Heart left ventricle (tissue), 16 donors: ENCODE measurements around the gene GPRASP3. TPM values are rescaled to one million over a fixed set of nuclear protein-coding genes. Genes with fewer than 3 reads are reported as not detected.
A peak's percentile ranks its signal among the peaks of the same experiment; 100 is the strongest.

Experiments used
- ATAC-seq, 4 donors: fragments of 200-7000 bp; cut with Tn5 transposase; one replicate each; pipeline ENCODE4 v1.9.1; 2020 to 2022; ENCODE audit warnings: moderate library complexity in 4 of 4, mild to moderate bottlenecking in 3 of 4, moderate number of reproducible peaks in 1 of 4
- DNase-seq, 5 donors: peaks; one replicate each; pipeline ENCODE4 v3.0.0-alpha.2; 2020
- H3K27ac ChIP-seq, 12 donors: fragments of 200-600 bp; sonication (generic) in 4 of 12; one replicate each; pipeline versions ENCODE4 v1.5.0 to v1.8.0; 2016 to 2022; ENCODE audit warnings: mild to moderate bottlenecking in 2 of 12
- H3K27me3 ChIP-seq, 9 donors: fragments of 200-600 bp; sonication (generic) in 2 of 9; one replicate each; pipeline versions ENCODE4 v1.5.1 to v1.8.0; 2016 to 2022; ENCODE audit warnings: mild to moderate bottlenecking in 3 of 9
- H3K36me3 ChIP-seq, 9 donors: fragments of 200-600 bp; sonication (generic) in 2 of 9; one replicate each; pipeline versions ENCODE4 v1.5.0 to v1.8.0; 2018 to 2022; ENCODE audit warnings: mild to moderate bottlenecking in 2 of 9
- H3K4me1 ChIP-seq, 12 donors: fragments of 200-600 bp; sonication (generic) in 4 of 12; one replicate each; pipeline versions ENCODE4 v1.5.0 to v1.8.0; 2016 to 2022; ENCODE audit warnings: mild to moderate bottlenecking in 3 of 12
- H3K4me3 ChIP-seq, 12 donors: fragments of 200-600 bp; sonication (generic) in 4 of 12; one replicate each; pipeline versions ENCODE4 v1.5.0 to v1.8.0; 2017 to 2022; ENCODE audit warnings: mild to moderate bottlenecking in 9 of 12, moderate library complexity in 4 of 12
- H3K9me3 ChIP-seq, 12 donors: fragments of 200-600 bp; sonication (generic) in 4 of 12; one replicate each; pipeline versions ENCODE4 v1.5.0 to v1.8.0; 2016 to 2022; ENCODE audit warnings: mild to moderate bottlenecking in 1 of 12
- CTCF ChIP-seq, 12 donors: fragments of 200-600 bp; sonication (generic) in 4 of 12; IDR thresholded peaks; one replicate each; pipeline versions ENCODE4 v1.5.0 to v1.8.0; 2018 to 2022; ENCODE audit warnings: antibody characterized with exemption in 12 of 12, mild to moderate bottlenecking in 5 of 12
- POLR2A ChIP-seq, 2 donors: fragments of 450-650 bp; IDR thresholded peaks; one replicate each; pipeline ENCODE4 v1.6.1; 2017; ENCODE audit warnings: antibody characterized with exemption in 2 of 2, mild to moderate bottlenecking in 2 of 2, moderate library complexity in 2 of 2
- WGBS, 4 donors: extraction: QIAGEN DNeasy Blood & Tissue Kit in 2 of 4; methylation state at CpG; one replicate each; pipeline versions ENCODE4 v1.1.5 to v1.1.7; 2013 to 2018; 5-methylcytosine and 5-hydroxymethylcytosine counted together
- intact Hi-C, 10 donors: fragments of 100-400 bp; cut with DNase I; formaldehyde crosslinking; loops; one replicate each; pipeline versions ENCODE4 v1.11.1 to v1.14.2; 2022
- polyA plus RNA-seq, 2 donors: library from polyadenylated mRNA; stranded (reverse); fragments of 200-250 nt; gene quantifications; one replicate each; pipeline ENCODE4 v1.2.3, GENCODE V29; 2013
- total RNA-seq, 9 donors: library from RNA; depleted of rRNA in 2 of 9; stranded (reverse); fragments of >200 nt in 2 of 9; fragmentation: NEBNext Ultra II Directional in 3 of 9; extraction: Animal tissue kit (Norgen Biotek cat#: 25700) in 3 of 9; gene quantifications; one replicate each; pipeline versions ENCODE4 v1.1.0 to v1.2.4, GENCODE V29; 2016 to 2023
- donor health status: ischemic (EF 13 %, LVEDD 7.1; RV severe dilation, severe dysfunction).
- donor health status: healthy with polysubstance abuse.
- donor health status: DM: no; HTN: yes; CAD: no.
- donor health status: DM: no; HTN: no; CAD: no.
- donor health status: ischemic (EF 25% LVEDD 6.9; RV normal size, moderate dysfunction).
- donor health status: ischemic (EF 25% LVEDD 5.7; RV mildly dilated, moderate dysfunction).
- donor health status: healthy.
- donor health status: DM: yes; HTN: yes; CAD: no.
- donor health status: ischemic (EF 35%, LVEDD 5.7; RV mildly dilated, moderate dysfunction).
- donor health status: nonischemic (EF 11% LVEDD 7.7; RV severe dilation, severe dysfunction).
- donor health status: DM: yes; HTN: yes; CAD: no.
- donor health status: PGD.
- donor health status: ischemic (EF 29% LVEDD 5.4; RV normal size, mild dysfunction).
- donor health status: nonischemic (EF 23%, LVEDD 6.1; RV moderate dilation, normal function).

GPRASP3 gene
- total and polyA plus RNA-seq, 11 donors, result 1.1 to 9.6 (median 5.0) TPM

- DNase-seq (no peak), ATAC-seq (no peak)
- Histone ChIP-seq H3K27ac (no peak overlapping the region), H3K4me1 (no peaks in the 10 kb centered on the region), H3K36me3 (no peaks in the 10 kb centered on the region), H3K9me3 (peaks cover 0 to 5% (median 0%) of the 10 kb centered on the region in 12 donors), H3K27me3 (peaks cover 0 to 10% (median 0%) of the 10 kb centered on the region in 9 donors), H3K4me3 (peak overlapping the region; percentile 30 to 76 (median 60))
- TF ChIP-seq CTCF (IDR thresholded peaks at IDR 0.05) (no peak), POLR2A (IDR thresholded peaks at IDR 0.05) (no peak)
- 33 to 50% (median 45%) methylated on average over 1 to 14 of the region's 14 CpGs for WGBS, 4 donors
- intact Hi-C loops, result no loop called here
Measured at GRCh38 chrX:102745513-102745856, 24.9 kb downstream of the GPRASP3 start.

- TF ChIP-seq CTCF (IDR thresholded peaks at IDR 0.05) (no peak), POLR2A (IDR thresholded peaks at IDR 0.05) (no peak)
- Histone ChIP-seq H3K36me3 (no peaks in the 10 kb centered on the region), H3K9me3 (peaks cover 0 to 5% (median 0%) of the 10 kb centered on the region in 12 donors), H3K27me3 (peaks cover 0 to 12% (median 0%) of the 10 kb centered on the region in 9 donors), H3K4me1 (no peaks in the 10 kb centered on the region), H3K27ac (peak overlapping the region in 1 of 12 donors; percentile 48), H3K4me3 (peak overlapping the region; percentile 30 to 76 (median 60))
- 1 to 32% (median 16%) methylated on average over 47 to 61 of the region's 61 CpGs for WGBS, 4 donors
- peak in 3 of 4 donors; percentile 62 to 83 (median 79) for ATAC-seq
- DNase-seq, result peak; percentile 23 to 69 (median 48)
- intact Hi-C loops, result no loop called here
Measured at GRCh38 chrX:102745857-102746584, 25.5 kb downstream of the GPRASP3 start.

GRCh38 chrX:102765217-102765616, 44.7 kb downstream of the GPRASP3 start:
- H3K36me3 ChIP-seq, result no peaks in the 10 kb centered on the region
- ATAC-seq (peak in 3 of 4 donors; percentile 59 to 82 (median 65)), DNase-seq (peak in 1 of 5 donors; percentile 10)
- peaks cover 0 to 8% (median 4%) of the 10 kb centered on the region in 12 donors for H3K4me1 ChIP-seq
- H3K27me3 ChIP-seq, result peaks cover 0 to 14% (median 0%) of the 10 kb centered on the region in 9 donors
- H3K9me3 ChIP-seq, result no peaks in the 10 kb centered on the region
- H3K27ac ChIP-seq, result peak overlapping the region in 4 of 12 donors; percentile 4 to 65 (median 44)
- no peak for TF ChIP-seq POLR2A (IDR thresholded peaks at IDR 0.05)
- TF ChIP-seq CTCF (IDR thresholded peaks at IDR 0.05), result no peak
- intact Hi-C loops, result no loop called here
- WGBS, 4 donors, result 13 to 47% (median 40%) methylated on average over 2 of the region's 2 CpGs
- no peak overlapping the region for H3K4me3 ChIP-seq

- Histone ChIP-seq H3K27ac (peak overlapping the region in 4 of 12 donors; percentile 4 to 65 (median 44)), H3K4me3 (no peak overlapping the region), H3K9me3 (no peaks in the 10 kb centered on the region), H3K4me1 (peaks cover 0 to 9% (median 4%) of the 10 kb centered on the region in 12 donors), H3K36me3 (no peaks in the 10 kb centered on the region), H3K27me3 (peaks cover 0 to 8% (median 0%) of the 10 kb centered on the region in 9 donors)
- TF ChIP-seq POLR2A (IDR thresholded peaks at IDR 0.05) (no peak), CTCF (IDR thresholded peaks at IDR 0.05) (no peak)
- WGBS, 4 donors, result 51 to 59% (median 57%) methylated on average over 4 of the region's 4 CpGs
- no peak for DNase-seq
- intact Hi-C loops, result no loop called here
- no peak for ATAC-seq
Measured at GRCh38 chrX:102765809-102766208, 45.3 kb downstream of the GPRASP3 start.
